GM12878 (cell line): ENCODE data around the gene INPP4B. TPM values are rescaled to one million over a fixed set of nuclear protein-coding genes. Genes with fewer than 3 reads are reported as not detected.

Experiments
- ATAC-seq: fragments of 200-7000 bp; cut with Tn5 transposase; 3 replicates; pipeline ENCODE4 v1.9.1; 2020; ENCODE audit warnings: mild to moderate bottlenecking, moderate library complexity
- BruUV-seq: library from RNA; stranded (reverse); fragments of 400-500 nt; replicated peaks from 2 replicates; lab custom pipeline; 2021; lab: Mats Ljungman, UMichigan
- CTCF ChIA-PET: fragments of 300-600 bp; sonication (Branson Sonifier 250); formaldehyde crosslinking; extraction: SDS; loops from one replicate; lab custom pipeline; 2021; ENCODE audit warnings: inconsistent platforms; lab: Yijun Ruan, JAX
- POLR2A ChIA-PET: fragments of 350-600 bp; formaldehyde crosslinking; extraction: SDS; loops from one replicate; lab custom pipeline; 2021; ENCODE audit warnings: inconsistent platforms; lab: Charles Lee
- RAD21 ChIA-PET: fragments of 300-600 bp; sonication (Branson Sonifier 250); formaldehyde crosslinking; loops from one replicate; lab custom pipeline; 2023; ENCODE audit warnings: antibody characterized with exemption; ENCODE audit not compliant: unreplicated experiment; lab: Charles Lee
- SMC1A ChIA-PET: fragments of 300-600 bp; sonication (Branson Sonifier 250); formaldehyde crosslinking; loops from one replicate; lab custom pipeline; 2023; ENCODE audit not compliant: unreplicated experiment, uncharacterized antibody; lab: Charles Lee
- DNase-seq: peaks from one replicate; pipeline ENCODE4 v3.0.0-alpha.2; 2011; ENCODE audit warnings: low read depth, low spot score
- FAIRE-seq: peaks from 3 replicates; lab custom pipeline; 2011; peaks lifted over from hg19 to GRCh38; lab: Jason Lieb, UNC
- H2AFZ ChIP-seq: 2 replicates; pipeline ENCODE4 v1.6.0; 2011; ENCODE audit warnings: low read depth, low read length, control low read depth; ENCODE audit not compliant: control insufficient read depth
- H3K27ac ChIP-seq: 2 replicates; pipeline ENCODE4 v1.5.1; 2011; ENCODE audit warnings: control low read depth; ENCODE audit not compliant: control insufficient read depth, insufficient read depth
- H3K27me3 ChIP-seq, 2 experiments: replicated peaks in 1 of 2; 2 replicates each; pipeline versions ENCODE4 v1.6.0 to v1.6.1; 2011; ENCODE audit warnings: low read length in 1 of 2; ENCODE audit not compliant: control insufficient read depth in 2 of 2, insufficient read depth in 2 of 2
- H3K36me3 ChIP-seq, 2 experiments: 2 replicates each; pipeline ENCODE4 v1.5.1; 2011; ENCODE audit warnings: low read length in 1 of 2; ENCODE audit not compliant: control insufficient read depth in 2 of 2, insufficient read depth in 2 of 2
- H3K4me1 ChIP-seq: 2 replicates; pipeline ENCODE4 v1.6.1; 2011; ENCODE audit warnings: mild to moderate bottlenecking, low read length, moderate library complexity, mixed read lengths; ENCODE audit not compliant: control insufficient read depth, insufficient read depth
- H3K4me2 ChIP-seq: 2 replicates; pipeline ENCODE4 v1.6.0; 2011; ENCODE audit warnings: control low read depth; ENCODE audit not compliant: control insufficient read depth, insufficient read depth
- H3K4me3 ChIP-seq: fragments of 200-600 bp; sonication (generic); 2 replicates; pipeline ENCODE4 v1.5.1; 2016
- H3K79me2 ChIP-seq: 2 replicates; pipeline ENCODE4 v1.6.0; 2011; ENCODE audit warnings: low read length; ENCODE audit not compliant: control insufficient read depth, insufficient read depth
- H3K9ac ChIP-seq: 2 replicates; pipeline ENCODE4 v1.8.0; 2011; ENCODE audit warnings: low read length, control low read depth, mixed read lengths; ENCODE audit not compliant: control insufficient read depth, insufficient read depth
- H3K9me3 ChIP-seq: replicated peaks from 3 replicates; pipeline ENCODE4 v1.5.1; 2011; ENCODE audit warnings: mild to moderate bottlenecking, low read length; ENCODE audit not compliant: control insufficient read depth, insufficient read depth
- H4K20me1 ChIP-seq: 2 replicates; pipeline ENCODE4 v1.6.0; 2011; ENCODE audit not compliant: control insufficient read depth, insufficient read depth
- BRCA1 ChIP-seq: IDR thresholded peaks from 2 replicates; pipeline ENCODE4 v1.6.1; 2011; ENCODE audit warnings: low read depth, low read length, improper control_type of control experiment
- E2F8 ChIP-seq: fragments of 450-650 bp; IDR thresholded peaks from 2 replicates; pipeline ENCODE4 v1.6.1; 2018; ENCODE audit warnings: mild to moderate bottlenecking, low read depth, moderate library complexity; ENCODE audit not compliant: partially characterized antibody
- FOS ChIP-seq: IDR thresholded peaks from 3 replicates; pipeline ENCODE4 v1.6.1; 2011; ENCODE audit warnings: borderline replicate concordance; ENCODE audit not compliant: insufficient read length; ENCODE audit errors: extremely low read depth
- FOXM1 ChIP-seq: IDR thresholded peaks from 2 replicates; pipeline ENCODE4 v1.6.1; 2012; ENCODE audit warnings: low read depth, mild to moderate bottlenecking, inconsistent platforms, low read length, moderate library complexity
- SMAD5 ChIP-seq: IDR thresholded peaks from 2 replicates; pipeline ENCODE4 v1.6.1; 2016; ENCODE audit warnings: antibody characterized with exemption, low read depth
- SREBF1 ChIP-seq: IDR thresholded peaks from 2 replicates; pipeline ENCODE4 v1.6.1; 2012; ENCODE audit warnings: mild to moderate bottlenecking, low read length
- USF2 ChIP-seq: IDR thresholded peaks from 2 replicates; pipeline ENCODE4 v1.6.1; 2011; ENCODE audit warnings: low read depth, low read length, improper control_type of control experiment, borderline replicate concordance
- ZBTB11 ChIP-seq: fragments of 450-650 bp; formaldehyde crosslinking; IDR thresholded peaks from 2 replicates; pipeline ENCODE4 v1.5.0; 2022; ENCODE audit warnings: mild to moderate bottlenecking, missing genetic modification characterization
- ZNF274 ChIP-seq: IDR thresholded peaks from one replicate; pipeline ENCODE4 v1.8.0; 2011; ENCODE audit not compliant: insufficient read length, insufficient read depth
- ZZZ3 ChIP-seq: IDR thresholded peaks from 2 replicates; pipeline ENCODE4 v1.6.1; 2011; ENCODE audit warnings: low read depth; ENCODE audit not compliant: control insufficient read depth, insufficient read length
- WGBS: methylation state at CpG from one replicate; pipeline ENCODE4 v1.1.6; 2016; ENCODE audit warnings: low lambda C conversion rate; ENCODE audit not compliant: insufficient replicate concordance, insufficient coverage; ENCODE audit errors: missing lambda C conversion rate; 5-methylcytosine and 5-hydroxymethylcytosine counted together
- in situ Hi-C: fragments of 300-500 bp; cut with MboI; formaldehyde crosslinking; loops from 9 replicates; pipeline ENCODE4 v1.14.3; 2018; ENCODE audit warnings: mixed read lengths
- intact Hi-C: fragments of 100-400 bp; cut with micrococcal nuclease; formaldehyde crosslinking; loops from one replicate; pipeline ENCODE4 v1.14.2; 2022; ENCODE audit not compliant: unreplicated experiment
- polyA plus RNA-seq, 11 experiments: library from polyadenylated mRNA; depleted of rRNA in 4 of 11; unstranded in 6 of 11; stranded (reverse) in 5 of 11; fragments of >200 nt; fragmentation: Nextera tagmentation in 4 of 11; fragmentation: Illumina TruSeq in 1 of 11; extraction: Ambion mirVana in 4 of 11; extraction: Trizol in 1 of 11; gene quantifications; 1 replicate in 1 of 11; 2 replicates in 10 of 11; pipeline versions ENCODE4 v1.2.1 to v1.2.3, GENCODE V29; 2011 to 2016; ENCODE audit warnings: inconsistent platforms in 2 of 11, missing spikeins in 2 of 11, low read depth in 1 of 11
- total RNA-seq, 4 experiments: library from RNA; depleted of rRNA in 3 of 4; stranded (reverse); fragments of >200 nt in 3 of 4; fragmentation: Illumina TruSeq in 1 of 4; extraction: Trizol in 1 of 4; gene quantifications; 2 replicates each; pipeline versions ENCODE4 v1.2.1 to v1.2.3, GENCODE V29; 2013 to 2021

INPP4B gene
- total and polyA plus RNA-seq, 10 of the 15 experiments (the other 5 are each of a cell fraction or from before 2014, with no cell fraction given): 0.53 to 11.2 (median 0.95) TPM

- Histone ChIP-seq H3K9ac (no peak overlapping the region), H3K27ac (no peak overlapping the region), H3K36me3 (no peaks in the 10 kb centered on the region), H3K4me1 (no peaks in the 10 kb centered on the region), H3K4me3 (no peak overlapping the region), H4K20me1 (no peaks in the 10 kb centered on the region), H3K79me2 (no peaks in the 10 kb centered on the region), H2AFZ (no peak overlapping the region), H3K9me3 (no peaks in the 10 kb centered on the region), H3K4me2 (no peak overlapping the region), H3K27me3 (no peaks in the 10 kb centered on the region)
- DNase-seq (no peak), FAIRE-seq (no peak), ATAC-seq (no peak)
- ChIA-PET RAD21 (no interaction called here), POLR2A (no interaction called here), SMC1A (no interaction called here), CTCF (no interaction called here)
- TF ChIP-seq SREBF1 (no peak), E2F8 (no peak), ZNF274 (no peak), USF2 (no peak)
- 3% methylated on average over 2 of the region's 2 CpGs for WGBS
- BruUV-seq: no TSS peak
- intact Hi-C loops: no loop called here
- in situ Hi-C loops: no loop called here
Measured at GRCh38 chr4:142631836-142632235, 214.3 kb downstream of the INPP4B start.

- no peaks in the 10 kb centered on the region for H4K20me1 ChIP-seq
- DNase-seq (no peak), ATAC-seq (no peak), FAIRE-seq (no peak)
- no peak overlapping the region for H3K27ac ChIP-seq
- H3K79me2 ChIP-seq: no peaks in the 10 kb centered on the region
- intact Hi-C loops: no loop called here
- in situ Hi-C loops: no loop called here
- CTCF ChIA-PET: no interaction called here
- no TSS peak for BruUV-seq
- POLR2A ChIA-PET: no interaction called here
- RAD21 ChIA-PET: no interaction called here
- 0% methylated on average over 2 of the region's 2 CpGs for WGBS
- H3K9me3 ChIP-seq: no peaks in the 10 kb centered on the region
- H3K4me2 ChIP-seq: no peak overlapping the region
- no peak overlapping the region for H2AFZ ChIP-seq
- H3K27me3 ChIP-seq: no peaks in the 10 kb centered on the region
- H3K4me3 ChIP-seq: no peak overlapping the region
- no peaks in the 10 kb centered on the region for H3K4me1 ChIP-seq
- SMC1A ChIA-PET: no interaction called here
- H3K9ac ChIP-seq: no peak overlapping the region
- H3K36me3 ChIP-seq: no peaks in the 10 kb centered on the region
- TF ChIP-seq ZBTB11 (CRISPR knock-in tag): no peak
- TF ChIP-seq BRCA1: no peak
- TF ChIP-seq FOS: no peak
- TF ChIP-seq SMAD5: no peak
- TF ChIP-seq ZNF274: no peak
- TF ChIP-seq FOXM1: no peak
- TF ChIP-seq ZZZ3: no peak
Measured at GRCh38 chr4:142615324-142615665, 230.8 kb downstream of the INPP4B start.
